Medulla oblongata (tissue), 1 donor: ENCODE measurements around the gene KIF17.

Experiments
- DNase-seq: peaks from one replicate; pipeline ENCODE4 v3.0.0-alpha.2; 2015; ENCODE audit errors: extremely low spot score

The KIF17 gene

DNA sequence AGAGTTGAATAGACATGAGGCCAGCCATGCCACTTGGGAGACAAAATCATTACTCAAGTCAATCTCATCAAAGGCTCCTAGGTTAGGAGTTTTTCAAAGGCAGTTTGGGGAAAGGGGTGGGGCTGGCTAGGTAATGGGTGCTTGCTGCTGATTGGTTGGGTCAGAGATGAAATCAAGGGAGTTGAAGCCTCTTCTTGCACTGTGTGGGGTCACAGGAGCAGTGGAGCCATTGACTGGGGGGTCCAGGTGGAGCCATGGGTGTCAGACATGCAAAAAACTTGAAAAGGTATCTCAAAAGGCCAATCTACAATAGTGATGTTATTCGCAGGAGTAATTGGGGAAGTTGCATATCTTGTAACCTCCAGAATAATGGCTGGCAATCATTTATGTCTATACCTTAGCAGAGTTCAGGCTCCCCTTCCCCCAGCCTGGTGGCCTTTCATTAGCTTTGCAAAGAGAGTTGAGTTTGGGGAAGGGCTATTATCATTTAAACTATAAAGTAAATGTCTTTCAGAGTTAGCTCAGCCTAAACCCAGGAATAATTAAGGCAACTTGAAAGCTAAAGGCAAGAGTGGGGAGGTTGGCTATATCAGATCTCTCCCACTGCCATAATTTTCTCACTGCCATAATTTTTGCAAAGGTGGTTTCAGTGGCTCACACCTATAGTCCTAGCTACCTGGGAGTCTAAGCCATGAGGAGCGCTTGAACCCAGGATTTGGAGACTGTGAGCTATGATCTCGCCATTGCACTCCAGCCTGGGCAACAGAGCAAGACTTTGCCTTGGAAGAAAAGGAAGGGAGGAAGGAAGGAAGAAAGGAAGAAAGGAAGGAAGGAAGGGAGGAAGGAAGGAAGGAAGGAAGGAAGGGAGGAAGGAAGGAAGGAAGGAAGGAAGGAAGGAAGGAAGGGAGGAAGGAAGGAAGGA, 92.4 kb downstream of the KIF17 start:
- DNase-seq, result no peak

GRCh38 chr1:20624709-20625108, 93.1 kb downstream of the KIF17 start:
- DNase-seq, result no peak

- DNase-seq, result no peak
Observed at GRCh38 chr1:20621012-20621411, 96.8 kb downstream of the KIF17 start.

DNA sequence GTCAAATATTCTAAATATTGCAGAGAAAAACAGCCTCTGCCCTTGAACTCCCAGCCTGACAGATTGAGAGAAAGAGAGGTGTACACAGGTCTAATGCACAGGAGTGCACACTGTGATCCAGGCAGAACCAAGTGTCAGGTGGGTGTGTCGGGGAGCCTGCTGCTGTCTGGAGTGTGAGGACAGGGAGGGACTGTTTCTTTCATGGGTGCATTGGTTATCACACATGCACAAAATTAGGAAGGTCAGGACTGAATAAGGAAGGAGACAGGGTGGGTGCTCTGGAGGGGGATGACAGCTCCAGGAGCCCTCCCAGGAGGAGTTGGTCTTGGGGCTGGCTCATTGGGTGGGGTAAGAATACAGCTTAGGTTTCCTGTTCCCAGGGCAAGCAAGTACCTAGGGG, 97.8 kb downstream of the KIF17 start:
- no peak for DNase-seq

DNA sequence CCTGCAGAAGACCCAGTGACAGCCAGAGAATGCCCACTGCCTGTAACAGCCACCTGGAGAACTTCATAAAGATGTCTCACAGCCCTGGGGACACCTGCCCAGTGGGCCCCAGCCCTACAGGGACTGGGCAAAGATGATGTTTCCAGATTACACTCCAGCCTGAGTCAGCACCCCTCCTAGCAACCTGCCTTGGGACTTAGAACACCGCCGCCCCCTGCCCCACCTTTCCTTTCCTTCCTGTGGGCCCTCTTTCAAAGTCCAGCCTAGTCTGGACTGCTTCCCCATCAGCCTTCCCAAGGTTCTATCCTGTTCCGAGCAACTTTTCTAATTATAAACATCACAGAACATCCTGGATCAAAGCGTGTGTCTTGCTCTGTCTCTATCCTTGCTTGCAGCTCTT, 99.3 kb downstream of the KIF17 start:
- no peak for DNase-seq

- no peak for DNase-seq
Observed at GRCh38 chr1:20616847-20617487, 100.8 kb downstream of the KIF17 start.

GRCh38 chr1:20615946-20616846, 101.6 kb downstream of the KIF17 start:
- DNase-seq, result no peak

DNA sequence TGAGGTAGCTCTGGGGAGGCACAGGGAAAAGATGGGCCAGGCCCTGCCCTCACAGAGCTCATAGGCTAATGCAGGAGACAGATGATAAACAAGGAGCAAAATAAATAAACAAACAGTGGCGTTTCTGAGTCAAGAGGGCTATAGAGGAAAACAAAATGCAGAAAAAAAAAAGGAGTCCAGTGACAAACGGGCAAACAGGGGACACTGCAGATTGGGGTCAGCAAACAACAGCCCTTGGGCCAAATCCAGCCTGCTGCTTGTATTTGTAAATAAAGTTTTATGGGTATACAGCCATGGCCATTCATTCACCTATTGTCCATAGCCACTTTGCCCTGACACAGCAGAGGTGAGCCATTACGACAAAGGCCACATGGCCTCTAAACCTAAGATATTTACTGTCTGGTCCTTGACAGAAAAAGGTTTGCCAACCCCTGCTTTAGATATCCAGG, 103.7 kb downstream of the KIF17 start:
- DNase-seq, result no peak
